ENCODE data around the gene FBXL16.

Gene FBXL16

GRCh38 chr16:728131-728889, 22.7 kb upstream of the FBXL16 start:
- TF ChIP-seq, protein P1, sequence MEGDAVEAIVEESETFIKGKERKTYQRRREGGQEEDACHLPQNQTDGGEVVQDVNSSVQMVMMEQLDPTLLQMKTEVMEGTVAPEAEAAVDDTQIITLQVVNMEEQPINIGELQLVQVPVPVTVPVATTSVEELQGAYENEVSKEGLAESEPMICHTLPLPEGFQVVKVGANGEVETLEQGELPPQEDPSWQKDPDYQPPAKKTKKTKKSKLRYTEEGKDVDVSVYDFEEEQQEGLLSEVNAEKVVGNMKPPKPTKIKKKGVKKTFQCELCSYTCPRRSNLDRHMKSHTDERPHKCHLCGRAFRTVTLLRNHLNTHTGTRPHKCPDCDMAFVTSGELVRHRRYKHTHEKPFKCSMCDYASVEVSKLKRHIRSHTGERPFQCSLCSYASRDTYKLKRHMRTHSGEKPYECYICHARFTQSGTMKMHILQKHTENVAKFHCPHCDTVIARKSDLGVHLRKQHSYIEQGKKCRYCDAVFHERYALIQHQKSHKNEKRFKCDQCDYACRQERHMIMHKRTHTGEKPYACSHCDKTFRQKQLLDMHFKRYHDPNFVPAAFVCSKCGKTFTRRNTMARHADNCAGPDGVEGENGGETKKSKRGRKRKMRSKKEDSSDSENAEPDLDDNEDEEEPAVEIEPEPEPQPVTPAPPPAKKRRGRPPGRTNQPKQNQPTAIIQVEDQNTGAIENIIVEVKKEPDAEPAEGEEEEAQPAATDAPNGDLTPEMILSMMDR (conservative IDR thresholded peaks at IDR 0.05), result no peak
- peak overlapping the region; percentile 90 for H3K27ac ChIP-seq

GRCh38 chr16:727291-727977, 21.8 kb upstream of the FBXL16 start:
- TF ChIP-seq, protein P1 (conservative IDR thresholded peaks at IDR 0.05), result no peak
- H3K27ac ChIP-seq, result peak overlapping the region; percentile 90

GRCh38 chr16:726438-727290, 21.1 kb upstream of the FBXL16 start, which contains the start of the genes CCDC78 and HAGHL:
Gene CCDC78, minus strand, starts transcription at chr16:726443. Its CDS starts 76 bp downstream, at chr16:726367.
Gene HAGHL, plus strand, starts transcription at chr16:727106. Its CDS starts 404 bp downstream, at chr16:727510.
- peak within 1 kb of the TSS; percentile 90 for H3K27ac ChIP-seq
- TF ChIP-seq, protein P1 (conservative IDR thresholded peaks at IDR 0.05), result no peak

- peak overlapping the region; percentile 90 for H3K27ac ChIP-seq
- TF ChIP-seq, protein P1 (conservative IDR thresholded peaks at IDR 0.05), result no peak
Observed at GRCh38 chr16:726188-726437, 20.5 kb upstream of the FBXL16 start.

DNA sequence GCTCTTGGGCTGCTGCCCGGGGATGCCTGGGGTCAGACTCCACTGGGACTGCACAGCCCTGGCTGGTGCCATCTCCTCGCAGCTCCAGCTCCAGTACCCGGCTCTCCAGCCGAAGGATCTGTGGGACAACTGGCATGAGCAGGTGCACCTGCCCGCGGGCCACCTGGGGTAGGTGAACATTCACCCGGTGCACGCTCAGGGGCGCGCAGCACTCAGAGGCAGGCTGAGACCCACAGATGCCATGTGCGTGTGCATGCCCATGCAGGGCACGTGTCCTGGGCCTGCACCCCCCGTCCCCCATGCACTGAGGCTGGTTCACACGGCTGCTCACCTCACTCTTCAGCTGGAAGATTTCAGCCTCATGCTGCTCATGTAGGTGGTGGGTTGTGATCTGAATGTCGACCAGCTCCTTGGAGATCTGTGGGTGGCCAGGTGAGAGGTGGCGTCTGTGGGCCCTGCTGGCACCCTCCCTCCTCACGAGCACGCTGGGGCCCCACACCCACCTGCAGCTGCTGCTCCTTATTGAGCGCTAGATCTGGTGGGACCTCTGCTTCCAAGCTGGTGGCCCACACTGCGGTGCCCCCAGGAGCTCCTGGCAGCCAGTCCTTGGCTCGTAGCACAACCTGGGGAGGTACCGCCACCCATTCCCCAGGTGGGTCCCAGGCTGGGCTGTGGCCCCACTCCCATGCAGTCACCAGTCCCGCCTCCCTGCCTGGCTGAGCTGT, 20.0 kb upstream of the FBXL16 start:
- TF ChIP-seq, protein P1 (conservative IDR thresholded peaks at IDR 0.05), result no peak
- H3K27ac ChIP-seq, result peak overlapping the region; percentile 90

GRCh38 chr16:725041-725376, 19.4 kb upstream of the FBXL16 start:
- peak overlapping the region; percentile 90 for H3K27ac ChIP-seq
- TF ChIP-seq, protein P1 (conservative IDR thresholded peaks at IDR 0.05), result no peak
